Mesendoderm (in vitro differentiated cells): Measurements from ENCODE around the gene FLVCR2.
A peak's percentile ranks its signal among the peaks of the same experiment; 100 is the strongest.

Source experiments
- DNase-seq: peaks from one replicate; pipeline ENCODE4 v3.0.0; 2013
- H2AK5ac ChIP-seq: 2 replicates; pipeline ENCODE4 v1.6.1; 2013; ENCODE audit warnings: low read length, inconsistent platforms
- H2BK120ac ChIP-seq: 2 replicates; pipeline ENCODE4 v1.6.1; 2013; ENCODE audit warnings: low read depth, mild to moderate bottlenecking, low read length, moderate library complexity, mixed read lengths
- H2BK15ac ChIP-seq: replicated peaks from 2 replicates; pipeline ENCODE4 v1.6.1; 2013; ENCODE audit warnings: low read depth, mild to moderate bottlenecking, moderate library complexity
- H2BK5ac ChIP-seq: 2 replicates; pipeline ENCODE4 v1.6.1; 2013; ENCODE audit warnings: low read length, inconsistent platforms
- H3K18ac ChIP-seq: 2 replicates; pipeline ENCODE4 v1.6.1; 2013; ENCODE audit warnings: mild to moderate bottlenecking, low read length, mixed read lengths
- H3K23ac ChIP-seq: one replicate; pipeline ENCODE4 v1.6.1; 2013; ENCODE audit warnings: low read length
- H3K27ac ChIP-seq: 2 replicates; pipeline ENCODE4 v1.5.1; 2013; ENCODE audit warnings: low read depth, mild to moderate bottlenecking, inconsistent platforms, low read length, moderate library complexity
- H3K27me3 ChIP-seq: 2 replicates; pipeline ENCODE4 v1.6.1; 2013; ENCODE audit warnings: low read length, control low read depth, mild to moderate bottlenecking, inconsistent platforms; ENCODE audit not compliant: insufficient read depth, poor library complexity
- H3K36me3 ChIP-seq: 2 replicates; pipeline ENCODE4 v1.6.1; 2013; ENCODE audit warnings: low read length, inconsistent platforms; ENCODE audit not compliant: control insufficient read depth, insufficient read depth
- H3K4ac ChIP-seq: one replicate; pipeline ENCODE4 v1.6.1; 2013; ENCODE audit warnings: low read depth, mild to moderate bottlenecking, low read length, moderate library complexity
- H3K4me1 ChIP-seq: 2 replicates; pipeline ENCODE4 v1.6.1; 2013; ENCODE audit warnings: low read depth, low read length, inconsistent platforms; ENCODE audit not compliant: control insufficient read depth
- H3K4me2 ChIP-seq: 2 replicates; pipeline ENCODE4 v1.6.1; 2013; ENCODE audit warnings: low read length
- H3K4me3 ChIP-seq: 2 replicates; pipeline ENCODE4 v1.5.1; 2013; ENCODE audit warnings: mild to moderate bottlenecking, low read length
- H3K56ac ChIP-seq: one replicate; pipeline ENCODE4 v1.6.1; 2013; ENCODE audit warnings: low read length
- H3K79me1 ChIP-seq: 2 replicates; pipeline ENCODE4 v1.6.1; 2013; ENCODE audit warnings: low read length, inconsistent platforms
- H3K79me2 ChIP-seq: 2 replicates; pipeline ENCODE4 v1.6.1; 2013; ENCODE audit warnings: mild to moderate bottlenecking, low read length; ENCODE audit not compliant: control insufficient read depth, insufficient read depth
- H3K9ac ChIP-seq: 2 replicates; pipeline ENCODE4 v1.6.1; 2013; ENCODE audit warnings: low read length, inconsistent platforms
- H4K5ac ChIP-seq: one replicate; pipeline ENCODE4 v1.6.1; 2013; ENCODE audit warnings: low read length
- H4K8ac ChIP-seq: one replicate; pipeline ENCODE4 v1.6.1; 2013; ENCODE audit warnings: low read depth, mild to moderate bottlenecking, control low read depth, low read length, moderate library complexity
- WGBS: extraction: QIAGEN DNeasy Blood & Tissue Kit; methylation state at CpG from one replicate; pipeline ENCODE4 v1.1.7; 2013; ENCODE audit warnings: low lambda C conversion rate, missing lambda C conversion rate; ENCODE audit not compliant: insufficient coverage; ENCODE audit errors: extremely low coverage; 5-methylcytosine and 5-hydroxymethylcytosine counted together

Gene FLVCR2

DNA sequence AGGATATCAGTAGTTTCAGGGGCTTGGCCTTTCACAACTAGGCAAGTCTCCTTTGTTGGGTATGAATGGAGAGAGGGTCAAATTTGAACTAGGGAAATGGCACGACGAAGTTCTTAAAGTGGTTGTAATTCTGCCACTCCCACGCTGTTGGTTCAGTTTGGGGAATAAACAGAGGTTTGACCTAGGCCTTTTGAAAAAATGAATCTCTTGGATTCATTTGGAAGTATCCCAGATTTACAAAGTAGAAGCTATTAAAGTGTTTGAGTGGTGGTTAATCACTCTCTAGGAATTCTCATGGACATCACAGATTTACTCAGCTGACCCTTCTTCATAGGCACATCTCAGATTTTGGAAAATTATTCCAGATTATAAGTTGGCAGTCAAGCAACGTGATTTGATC, 41.3 kb upstream of the FLVCR2 start:
- Histone ChIP-seq H3K4me2 (no peak overlapping the region), H2BK5ac (no peak overlapping the region), H4K5ac (no peak overlapping the region), H3K79me2 (no peaks in the 10 kb centered on the region), H3K4me3 (no peak overlapping the region), H3K23ac (no peak overlapping the region), H3K27me3 (no peaks in the 10 kb centered on the region), H3K4me1 (no peaks in the 10 kb centered on the region), H3K27ac (no peak overlapping the region), H4K8ac (no peak overlapping the region), H3K79me1 (no peaks in the 10 kb centered on the region), H2BK15ac (no peak overlapping the region), H2AK5ac (no peak overlapping the region), H3K36me3 (no peaks in the 10 kb centered on the region), H3K18ac (no peak overlapping the region), H3K9ac (no peak overlapping the region), H2BK120ac (no peak overlapping the region), H3K4ac (no peak overlapping the region), H3K56ac (no peak overlapping the region)
- WGBS: no CpG with 5 or more reads among the region's 4 CpGs
- DNase-seq: no peak

DNA sequence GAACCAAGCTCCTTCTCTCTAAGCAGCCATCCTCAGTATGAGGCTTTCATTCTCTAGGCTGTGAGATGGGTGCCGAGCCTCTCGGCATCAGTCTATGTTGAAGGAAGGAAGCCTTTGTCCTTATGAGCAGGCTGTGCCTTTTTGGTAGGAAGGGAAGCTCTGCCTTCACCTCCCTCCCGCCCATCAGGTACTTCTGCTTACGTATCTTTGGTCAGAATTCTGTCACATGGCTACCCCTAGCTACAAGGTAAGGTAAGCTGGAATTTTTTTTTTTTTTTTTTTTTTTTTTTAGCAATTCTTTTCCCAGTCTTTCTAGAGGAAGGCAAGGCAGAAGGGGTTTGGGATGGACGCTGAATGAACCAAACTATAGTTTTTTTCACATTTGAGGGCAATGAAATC, 39.3 kb upstream of the FLVCR2 start:
- H3K4ac ChIP-seq: no peak overlapping the region
- H2BK120ac ChIP-seq: no peak overlapping the region
- H3K36me3 ChIP-seq: no peaks in the 10 kb centered on the region
- H2BK5ac ChIP-seq: no peak overlapping the region
- no peak overlapping the region for H3K27ac ChIP-seq
- H3K4me3 ChIP-seq: no peak overlapping the region
- no peak overlapping the region for H3K18ac ChIP-seq
- H3K56ac ChIP-seq: no peak overlapping the region
- H3K4me1 ChIP-seq: no peaks in the 10 kb centered on the region
- H3K79me2 ChIP-seq: no peaks in the 10 kb centered on the region
- H3K23ac ChIP-seq: no peak overlapping the region
- H3K27me3 ChIP-seq: no peaks in the 10 kb centered on the region
- H3K9ac ChIP-seq: no peak overlapping the region
- H2AK5ac ChIP-seq: no peak overlapping the region
- no peaks in the 10 kb centered on the region for H3K79me1 ChIP-seq
- no peak overlapping the region for H4K5ac ChIP-seq
- no peak for DNase-seq
- no peak overlapping the region for H3K4me2 ChIP-seq
- H4K8ac ChIP-seq: no peak overlapping the region
- no peak overlapping the region for H2BK15ac ChIP-seq
- no CpG with 5 or more reads among the region's 5 CpGs for WGBS

DNA sequence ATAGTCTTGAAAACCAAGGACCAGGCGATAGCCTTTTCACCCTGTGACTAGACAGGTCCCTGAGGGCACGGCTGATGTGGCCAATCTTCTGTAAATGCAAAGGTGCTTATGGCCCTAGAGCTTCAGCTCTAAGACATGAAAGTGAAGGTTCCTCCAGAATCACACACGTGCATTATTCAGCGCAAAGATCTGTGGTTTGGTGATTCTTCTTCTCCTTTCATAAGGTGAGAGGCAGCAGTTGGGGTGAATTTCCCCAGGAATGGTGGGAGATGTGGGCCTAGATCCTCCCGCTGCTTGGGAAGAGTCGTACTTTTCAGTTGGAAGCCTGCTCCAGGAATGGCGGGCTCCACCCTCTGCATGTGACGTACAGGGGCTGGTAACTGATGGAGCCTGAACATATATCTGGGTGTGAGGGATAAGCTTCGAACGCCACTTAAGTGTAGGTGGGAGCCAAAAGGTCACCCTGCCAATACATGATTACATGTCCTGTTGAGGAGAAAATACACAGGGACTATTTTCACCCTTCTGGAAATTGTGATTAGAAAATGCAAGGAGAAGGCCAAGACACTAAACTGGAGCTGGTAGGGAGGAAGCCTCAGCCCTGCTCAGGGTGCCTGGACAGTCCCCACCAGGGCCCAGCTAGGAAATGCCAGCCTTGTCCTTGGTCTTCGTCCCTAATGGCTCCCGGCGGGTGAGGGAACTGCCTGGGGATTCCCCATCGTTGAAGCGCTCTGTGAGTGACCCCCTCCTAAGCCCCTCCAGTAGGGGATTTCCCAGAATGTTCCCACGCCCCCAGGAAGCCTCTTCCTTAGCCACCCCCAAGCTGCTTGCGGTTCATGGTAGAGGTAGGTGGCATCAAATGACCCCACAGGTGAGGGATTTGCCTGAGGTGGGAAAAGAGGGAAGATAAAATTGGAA, 38.6 kb upstream of the FLVCR2 start:
- no peak overlapping the region for H4K5ac ChIP-seq
- no peak for DNase-seq
- H3K9ac ChIP-seq: no peak overlapping the region
- no peak overlapping the region for H3K27ac ChIP-seq
- no peak overlapping the region for H2AK5ac ChIP-seq
- H3K4me1 ChIP-seq: no peaks in the 10 kb centered on the region
- H3K18ac ChIP-seq: no peak overlapping the region
- no peak overlapping the region for H3K4me3 ChIP-seq
- H3K79me1 ChIP-seq: no peaks in the 10 kb centered on the region
- no peak overlapping the region for H2BK120ac ChIP-seq
- H3K4ac ChIP-seq: no peak overlapping the region
- no peaks in the 10 kb centered on the region for H3K79me2 ChIP-seq
- no peak overlapping the region for H3K56ac ChIP-seq
- H3K36me3 ChIP-seq: no peaks in the 10 kb centered on the region
- H3K4me2 ChIP-seq: no peak overlapping the region
- no peak overlapping the region for H3K23ac ChIP-seq
- no CpG with 5 or more reads among the region's 17 CpGs for WGBS
- no peak overlapping the region for H2BK5ac ChIP-seq
- no peaks in the 10 kb centered on the region for H3K27me3 ChIP-seq
- no peak overlapping the region for H2BK15ac ChIP-seq
- H4K8ac ChIP-seq: no peak overlapping the region

DNA sequence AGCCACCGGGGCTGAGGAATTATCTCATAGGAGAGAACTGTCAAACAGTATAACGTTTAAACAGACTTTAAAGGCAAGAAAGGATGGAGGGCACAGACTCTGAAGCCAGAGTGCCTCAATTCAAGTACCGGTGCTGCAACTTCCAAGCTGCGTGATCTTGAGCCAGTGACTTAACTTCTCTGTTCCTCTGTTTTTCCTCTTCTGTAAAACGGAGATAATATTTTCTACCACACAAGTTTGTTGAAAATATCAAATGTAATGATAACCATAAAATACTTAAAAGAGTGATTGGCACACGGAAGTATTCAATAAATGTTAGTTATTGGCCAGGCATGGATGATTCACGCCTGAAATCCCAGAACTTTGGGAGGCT, 38.0 kb upstream of the FLVCR2 start:
- H3K79me2 ChIP-seq: no peaks in the 10 kb centered on the region
- no peaks in the 10 kb centered on the region for H3K36me3 ChIP-seq
- no peak overlapping the region for H4K5ac ChIP-seq
- H3K4me2 ChIP-seq: no peak overlapping the region
- H3K56ac ChIP-seq: no peak overlapping the region
- no peaks in the 10 kb centered on the region for H3K79me1 ChIP-seq
- no CpG with 5 or more reads among the region's 7 CpGs for WGBS
- H3K27me3 ChIP-seq: no peaks in the 10 kb centered on the region
- no peak overlapping the region for H3K23ac ChIP-seq
- no peak overlapping the region for H2BK5ac ChIP-seq
- H3K9ac ChIP-seq: no peak overlapping the region
- no peak overlapping the region for H2BK15ac ChIP-seq
- H3K4me3 ChIP-seq: no peak overlapping the region
- H2AK5ac ChIP-seq: no peak overlapping the region
- H3K4me1 ChIP-seq: no peaks in the 10 kb centered on the region
- no peak for DNase-seq
- H4K8ac ChIP-seq: no peak overlapping the region
- no peak overlapping the region for H3K27ac ChIP-seq
- H2BK120ac ChIP-seq: no peak overlapping the region
- no peak overlapping the region for H3K4ac ChIP-seq
- no peak overlapping the region for H3K18ac ChIP-seq

DNA sequence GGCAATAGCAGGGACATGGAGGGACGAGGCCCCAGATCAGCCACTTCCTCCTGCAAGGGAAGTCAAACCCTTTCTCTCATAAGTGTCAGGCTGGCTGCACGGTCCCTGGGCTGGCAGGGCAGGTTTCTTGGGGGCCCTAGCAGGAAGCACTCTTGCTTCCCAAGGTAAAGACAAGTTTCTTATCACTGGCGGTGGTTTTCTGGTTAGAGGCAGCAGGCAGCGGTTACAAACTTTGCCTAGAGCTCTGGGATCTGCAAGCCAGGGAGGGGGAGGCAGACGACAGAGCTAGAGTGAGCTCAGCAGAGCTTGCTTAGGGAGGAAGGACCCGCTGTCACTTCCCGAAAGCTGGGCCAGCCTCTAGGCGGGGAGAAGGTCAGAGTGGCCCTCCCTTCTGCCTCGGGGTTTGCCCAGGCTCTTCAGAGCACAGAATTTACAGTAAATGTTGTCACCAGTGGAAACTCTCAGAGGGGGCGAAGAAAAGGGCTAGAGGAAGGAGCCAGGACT, 35.8 kb upstream of the FLVCR2 start:
- H2BK5ac ChIP-seq: no peak overlapping the region
- no peak overlapping the region for H3K9ac ChIP-seq
- no CpG with 5 or more reads among the region's 10 CpGs for WGBS
- no peak overlapping the region for H2BK120ac ChIP-seq
- H3K36me3 ChIP-seq: no peaks in the 10 kb centered on the region
- no peak overlapping the region for H2BK15ac ChIP-seq
- H3K4ac ChIP-seq: no peak overlapping the region
- H3K4me1 ChIP-seq: no peaks in the 10 kb centered on the region
- H3K79me1 ChIP-seq: no peaks in the 10 kb centered on the region
- H3K79me2 ChIP-seq: no peaks in the 10 kb centered on the region
- no peak overlapping the region for H3K18ac ChIP-seq
- no peak overlapping the region for H4K5ac ChIP-seq
- H3K56ac ChIP-seq: no peak overlapping the region
- no peak overlapping the region for H2AK5ac ChIP-seq
- peak; percentile 23 for DNase-seq
- H3K4me2 ChIP-seq: no peak overlapping the region
- no peaks in the 10 kb centered on the region for H3K27me3 ChIP-seq
- no peak overlapping the region for H4K8ac ChIP-seq
- no peak overlapping the region for H3K23ac ChIP-seq
- no peak overlapping the region for H3K4me3 ChIP-seq
- no peak overlapping the region for H3K27ac ChIP-seq

DNA sequence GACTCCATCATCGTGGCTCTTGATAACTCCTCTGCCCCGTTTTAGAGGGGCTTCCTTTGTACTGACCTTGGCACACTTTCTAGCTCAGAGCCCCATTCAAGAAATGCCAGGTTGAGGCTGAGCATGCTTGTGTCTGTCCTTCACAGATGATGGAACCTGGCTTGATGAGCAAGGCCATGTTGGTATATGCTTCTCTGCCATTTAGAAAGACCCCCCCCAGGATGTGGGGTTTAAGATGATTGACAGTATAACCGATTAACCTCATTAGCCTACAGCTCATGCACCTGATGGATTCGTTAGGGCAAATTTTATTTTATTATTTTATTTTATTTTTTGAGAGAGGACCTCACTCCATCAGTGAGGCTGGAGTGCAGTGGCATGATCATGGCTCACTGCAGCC, 35.2 kb upstream of the FLVCR2 start:
- no peak overlapping the region for H2BK15ac ChIP-seq
- no peaks in the 10 kb centered on the region for H3K79me2 ChIP-seq
- no CpG with 5 or more reads among the region's 4 CpGs for WGBS
- no peak overlapping the region for H3K9ac ChIP-seq
- no peak for DNase-seq
- H3K4ac ChIP-seq: no peak overlapping the region
- H3K4me3 ChIP-seq: no peak overlapping the region
- no peak overlapping the region for H3K4me2 ChIP-seq
- H4K8ac ChIP-seq: no peak overlapping the region
- no peak overlapping the region for H2BK5ac ChIP-seq
- no peaks in the 10 kb centered on the region for H3K4me1 ChIP-seq
- H4K5ac ChIP-seq: no peak overlapping the region
- no peaks in the 10 kb centered on the region for H3K27me3 ChIP-seq
- H3K18ac ChIP-seq: no peak overlapping the region
- H3K23ac ChIP-seq: no peak overlapping the region
- H3K27ac ChIP-seq: no peak overlapping the region
- H2AK5ac ChIP-seq: no peak overlapping the region
- H3K79me1 ChIP-seq: no peaks in the 10 kb centered on the region
- H2BK120ac ChIP-seq: no peak overlapping the region
- no peak overlapping the region for H3K56ac ChIP-seq
- H3K36me3 ChIP-seq: no peaks in the 10 kb centered on the region
